Mesothelial cell of epicardium (in vitro differentiated cells): ENCODE results near the gene PDZD4. TPM values are rescaled to one million over a fixed set of nuclear protein-coding genes. Genes with fewer than 3 reads are reported as not detected.

Experiments
- DNase-seq, 2 experiments: peaks; one replicate each; pipeline ENCODE4 v3.0.0; 2021; ENCODE audit warnings: low spot score in 2 of 2; ENCODE audit not compliant: unreplicated experiment in 2 of 2
- H3K27ac Mint-ChIP-seq: 2 replicates; pipeline ENCODE4 v1.8.0; 2021; ENCODE audit warnings: mixed read lengths
- H3K27me3 Mint-ChIP-seq: 2 replicates; pipeline ENCODE4 v1.8.0; 2021; ENCODE audit warnings: low read depth, mixed read lengths
- H3K36me3 Mint-ChIP-seq: 2 replicates; pipeline ENCODE4 v1.8.0; 2021; ENCODE audit warnings: mixed read lengths
- H3K4me1 Mint-ChIP-seq: 2 replicates; pipeline ENCODE4 v1.8.0; 2021; ENCODE audit warnings: mixed read lengths
- H3K4me3 Mint-ChIP-seq: 2 replicates; pipeline ENCODE4 v1.8.0; 2021; ENCODE audit warnings: mild to moderate bottlenecking, moderate library complexity, mixed read lengths
- H3K9me3 Mint-ChIP-seq: 2 replicates; pipeline ENCODE4 v1.8.0; 2021; ENCODE audit warnings: mixed read lengths
- CTCF ChIP-seq: fragments of 200-600 bp; sonication (generic); IDR thresholded peaks from one replicate; pipeline ENCODE4 v1.5.0; 2021; ENCODE audit warnings: antibody characterized with exemption; ENCODE audit not compliant: unreplicated experiment
- total RNA-seq: library from RNA; stranded (reverse); gene quantifications from 3 replicates; pipeline ENCODE4 v1.2.1, GENCODE V29; 2021

Gene PDZD4
- total RNA-seq, 1 donor from 2014 or later = 7.6 TPM

GRCh38 chrX:153804100-153804595, 26.2 kb downstream of the PDZD4 start:
- Mint-ChIP-seq H3K27me3 (no peaks in the 10 kb centered on the region), H3K27ac (no peak overlapping the region), H3K4me1 (peaks cover 4% of the 10 kb centered on the region), H3K9me3 (no peaks in the 10 kb centered on the region), H3K36me3 (no peaks in the 10 kb centered on the region), H3K4me3 (no peak overlapping the region)
- no peak for DNase-seq
- no peak for TF ChIP-seq CTCF

GRCh38 chrX:153803211-153804099, 26.9 kb downstream of the PDZD4 start:
- Mint-ChIP-seq H3K27ac (no peak overlapping the region), H3K36me3 (no peaks in the 10 kb centered on the region), H3K27me3 (no peaks in the 10 kb centered on the region), H3K9me3 (no peaks in the 10 kb centered on the region), H3K4me3 (no peak overlapping the region), H3K4me1 (peaks cover 4% of the 10 kb centered on the region)
- TF ChIP-seq CTCF = no peak
- no peak for DNase-seq

GRCh38 chrX:153802513-153803045, 27.8 kb downstream of the PDZD4 start:
- H3K4me3 Mint-ChIP-seq = no peak overlapping the region

GRCh38 chrX:153801669-153802068, 28.7 kb downstream of the PDZD4 start:
- Mint-ChIP-seq H3K9me3 (no peaks in the 10 kb centered on the region), H3K4me3 (no peak overlapping the region), H3K36me3 (no peaks in the 10 kb centered on the region), H3K27me3 (no peaks in the 10 kb centered on the region), H3K27ac (no peak overlapping the region), H3K4me1 (peaks cover 6% of the 10 kb centered on the region)
- no peak for DNase-seq
- no peak for TF ChIP-seq CTCF

More at GRCh38 chrX:153802513-153803045, 27.8 kb downstream of the PDZD4 start:
- no peak for DNase-seq
- H3K27ac Mint-ChIP-seq = peak overlapping the region; percentile 76
- H3K4me1 Mint-ChIP-seq = peaks cover 4% of the 10 kb centered on the region
- no peaks in the 10 kb centered on the region for H3K27me3 Mint-ChIP-seq
- TF ChIP-seq CTCF = no peak
- H3K36me3 Mint-ChIP-seq = no peaks in the 10 kb centered on the region
- no peaks in the 10 kb centered on the region for H3K9me3 Mint-ChIP-seq

GRCh38 chrX:153800746-153801145, 29.6 kb downstream of the PDZD4 start:
- H3K27me3 Mint-ChIP-seq = no peaks in the 10 kb centered on the region
- peaks cover 16% of the 10 kb centered on the region for H3K4me1 Mint-ChIP-seq
- H3K36me3 Mint-ChIP-seq = no peaks in the 10 kb centered on the region
- no peak overlapping the region for H3K4me3 Mint-ChIP-seq
- no peak for DNase-seq
- H3K27ac Mint-ChIP-seq = no peak overlapping the region
- no peak for TF ChIP-seq CTCF
- no peaks in the 10 kb centered on the region for H3K9me3 Mint-ChIP-seq
